Colonic mucosa (tissue), 4 donors: ENCODE results near the gene COPS9. TPM values are rescaled to one million over a fixed set of nuclear protein-coding genes. Genes with fewer than 3 reads are reported as not detected.

Experiments used
- DNase-seq: peaks from one replicate; pipeline ENCODE4 v3.0.0-alpha.2; 2020
- H3K27ac ChIP-seq: fragments of 200-600 bp; one replicate; pipeline ENCODE4 v1.8.0; 2021
- H3K27me3 ChIP-seq: fragments of 200-600 bp; one replicate; pipeline ENCODE4 v1.8.0; 2021
- H3K36me3 ChIP-seq: fragments of 200-600 bp; one replicate; pipeline ENCODE4 v1.8.0; 2021
- H3K4me1 ChIP-seq: fragments of 200-600 bp; one replicate; pipeline ENCODE4 v1.8.0; 2021; ENCODE audit warnings: mild to moderate bottlenecking
- H3K4me3 ChIP-seq: fragments of 200-600 bp; one replicate; pipeline ENCODE4 v1.8.0; 2021
- H3K9ac ChIP-seq, 2 donors: one replicate each; pipeline ENCODE4 v1.7.0; 2013; ENCODE audit warnings: control low read depth in 2 of 2, low read depth in 2 of 2, low read length in 2 of 2
- H3K9me3 ChIP-seq: fragments of 200-600 bp; one replicate; pipeline ENCODE4 v1.8.0; 2021
- intact Hi-C: fragments of 100-400 bp; cut with DNase I; formaldehyde crosslinking; loops from one replicate; pipeline ENCODE4 v1.14.1; 2022
- total RNA-seq, 2 donors: library from RNA; stranded (reverse); fragmentation: NEBNext Ultra II Directional in 1 of 2; extraction: Animal tissue kit (Norgen Biotek cat#: 25700) in 1 of 2; gene quantifications; one replicate each; pipeline ENCODE4 v1.2.1, GENCODE V29; 2021
- TF ChIP-seq, protein P1 (sequence below): fragments of 200-600 bp; IDR thresholded peaks from one replicate; pipeline ENCODE4 v1.8.0; 2022; ENCODE audit warnings: antibody characterized with exemption, mild to moderate bottlenecking
- donor health status: healthy.
- donor health status: DM: no; HTN: no; CAD: no.
- donor health status: DM: no; HTN: no; CAD: no.

COPS9 gene
- total RNA-seq, 2 donors from 2014 or later = 119 to 169 TPM

DNA sequence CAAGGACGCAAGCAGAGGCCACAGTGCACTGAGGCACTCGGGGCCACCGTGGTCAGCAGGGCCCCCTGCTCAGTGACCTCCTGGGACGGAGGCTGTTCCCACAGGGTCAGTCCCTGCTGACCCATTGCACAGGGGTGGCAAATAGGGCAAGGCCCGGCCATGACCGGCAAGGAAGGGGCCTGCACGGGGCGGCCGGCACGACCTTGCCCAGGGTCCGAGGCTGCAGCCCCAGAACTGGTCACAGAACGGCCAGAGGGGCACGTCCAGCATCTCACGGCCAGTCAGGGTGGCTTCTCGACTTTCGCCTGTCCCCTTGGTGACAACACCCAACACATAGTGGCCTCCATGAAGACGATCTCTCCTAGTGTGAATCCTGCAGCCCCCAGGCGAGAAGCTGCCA lies 31.9 kb upstream of the COPS9 start:
- Histone ChIP-seq H3K4me1 (no peaks in the 10 kb centered on the region), H3K27ac (no peak overlapping the region), H3K27me3 (no peaks in the 10 kb centered on the region), H3K9ac (no peak overlapping the region), H3K9me3 (no peaks in the 10 kb centered on the region), H3K4me3 (no peak overlapping the region), H3K36me3 (no peaks in the 10 kb centered on the region)
- TF ChIP-seq, protein P1, sequence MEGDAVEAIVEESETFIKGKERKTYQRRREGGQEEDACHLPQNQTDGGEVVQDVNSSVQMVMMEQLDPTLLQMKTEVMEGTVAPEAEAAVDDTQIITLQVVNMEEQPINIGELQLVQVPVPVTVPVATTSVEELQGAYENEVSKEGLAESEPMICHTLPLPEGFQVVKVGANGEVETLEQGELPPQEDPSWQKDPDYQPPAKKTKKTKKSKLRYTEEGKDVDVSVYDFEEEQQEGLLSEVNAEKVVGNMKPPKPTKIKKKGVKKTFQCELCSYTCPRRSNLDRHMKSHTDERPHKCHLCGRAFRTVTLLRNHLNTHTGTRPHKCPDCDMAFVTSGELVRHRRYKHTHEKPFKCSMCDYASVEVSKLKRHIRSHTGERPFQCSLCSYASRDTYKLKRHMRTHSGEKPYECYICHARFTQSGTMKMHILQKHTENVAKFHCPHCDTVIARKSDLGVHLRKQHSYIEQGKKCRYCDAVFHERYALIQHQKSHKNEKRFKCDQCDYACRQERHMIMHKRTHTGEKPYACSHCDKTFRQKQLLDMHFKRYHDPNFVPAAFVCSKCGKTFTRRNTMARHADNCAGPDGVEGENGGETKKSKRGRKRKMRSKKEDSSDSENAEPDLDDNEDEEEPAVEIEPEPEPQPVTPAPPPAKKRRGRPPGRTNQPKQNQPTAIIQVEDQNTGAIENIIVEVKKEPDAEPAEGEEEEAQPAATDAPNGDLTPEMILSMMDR = no peak
- no peak for DNase-seq
- intact Hi-C loops = no loop called here

- Histone ChIP-seq H3K4me1 (no peaks in the 10 kb centered on the region), H3K27me3 (no peaks in the 10 kb centered on the region), H3K4me3 (no peak overlapping the region), H3K9ac (no peak overlapping the region), H3K27ac (no peak overlapping the region), H3K36me3 (no peaks in the 10 kb centered on the region), H3K9me3 (no peaks in the 10 kb centered on the region)
- no peak for DNase-seq
- intact Hi-C loops = no loop called here
- TF ChIP-seq, protein P1 = no peak
These were observed 31.4 kb upstream of the COPS9 start for GRCh38 chr2:240167588-240167880.

GRCh38 chr2:240166761-240167587 lies 30.9 kb upstream of the COPS9 start:
- Histone ChIP-seq H3K4me1 (no peaks in the 10 kb centered on the region), H3K36me3 (no peaks in the 10 kb centered on the region), H3K4me3 (no peak overlapping the region), H3K9ac (no peak overlapping the region), H3K27me3 (no peaks in the 10 kb centered on the region), H3K27ac (no peak overlapping the region), H3K9me3 (no peaks in the 10 kb centered on the region)
- DNase-seq = no peak
- intact Hi-C loops = no loop called here
- TF ChIP-seq, protein P1 = no peak

GRCh38 chr2:240166191-240166590 lies 30.1 kb upstream of the COPS9 start:
- Histone ChIP-seq H3K4me3 (no peak overlapping the region), H3K4me1 (no peaks in the 10 kb centered on the region), H3K27me3 (no peaks in the 10 kb centered on the region), H3K27ac (no peak overlapping the region), H3K9me3 (no peaks in the 10 kb centered on the region), H3K9ac (no peak overlapping the region), H3K36me3 (no peaks in the 10 kb centered on the region)
- DNase-seq = no peak
- intact Hi-C loops = no loop called here
- TF ChIP-seq, protein P1 = no peak

DNA sequence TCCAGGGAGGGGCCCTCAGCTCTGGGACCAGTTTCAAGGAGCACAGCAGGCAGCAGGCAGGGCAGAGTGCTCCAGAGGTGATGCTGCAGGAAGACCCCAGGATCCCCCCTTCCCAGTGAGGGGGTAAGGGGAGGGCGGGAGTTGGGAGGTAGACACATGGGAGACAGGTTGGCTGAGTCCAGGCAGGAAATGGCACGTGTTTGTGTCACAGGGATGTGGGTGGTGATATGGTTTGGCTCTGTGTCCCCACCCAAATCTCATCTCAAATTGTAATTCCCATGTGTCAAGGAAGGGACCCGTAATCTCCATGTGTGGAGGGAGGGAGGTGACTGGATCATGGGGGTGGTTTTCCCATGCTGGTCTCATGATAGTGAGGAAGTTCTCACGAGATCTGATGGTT lies 29.6 kb upstream of the COPS9 start:
- no peak for DNase-seq
- Histone ChIP-seq H3K36me3 (no peaks in the 10 kb centered on the region), H3K4me1 (no peaks in the 10 kb centered on the region), H3K4me3 (no peak overlapping the region), H3K27me3 (no peaks in the 10 kb centered on the region), H3K9me3 (no peaks in the 10 kb centered on the region), H3K27ac (no peak overlapping the region), H3K9ac (no peak overlapping the region)
- intact Hi-C loops = no loop called here
- TF ChIP-seq, protein P1 = no peak
